Immature natural killer cell (primary cell): ENCODE data around the gene GNA12. TPM values are rescaled to one million over a fixed set of nuclear protein-coding genes. Genes with fewer than 3 reads are reported as not detected.
A peak's percentile ranks its signal among the peaks of the same experiment; 100 is the strongest.
"Not testable (repeated sequence)": the region's sequence is repeated elsewhere in the genome, so short reads cannot be mapped to it uniquely, and the experiment has no call there.

Source experiments
- DNase-seq, 3 donors: peaks; one replicate each; pipeline ENCODE4 v3.0.0; 2022; ENCODE audit warnings: mixed read lengths in 1 of 3
- H3K27ac Mint-ChIP-seq, 6 donors: one replicate each; pipeline ENCODE4 v1.8.0; 2020; ENCODE audit warnings: mixed read lengths in 6 of 6, mild to moderate bottlenecking in 5 of 6, inconsistent platforms in 4 of 6, moderate library complexity in 3 of 6
- H3K27me3 Mint-ChIP-seq, 3 donors: one replicate each; pipeline ENCODE4 v1.8.0; 2020 to 2021; ENCODE audit warnings: low read depth in 3 of 3, mild to moderate bottlenecking in 3 of 3, mixed read lengths in 3 of 3, moderate library complexity in 3 of 3, inconsistent platforms in 1 of 3
- H3K36me3 Mint-ChIP-seq, 3 donors: one replicate each; pipeline ENCODE4 v1.8.0; 2020; ENCODE audit warnings: mixed read lengths in 3 of 3, inconsistent platforms in 2 of 3, mild to moderate bottlenecking in 2 of 3
- H3K4me1 Mint-ChIP-seq, 2 donors: one replicate each; pipeline ENCODE4 v1.8.0; 2020; ENCODE audit warnings: inconsistent platforms in 2 of 2, mild to moderate bottlenecking in 2 of 2, mixed read lengths in 2 of 2, moderate library complexity in 1 of 2
- H3K4me3 Mint-ChIP-seq, 5 donors: one replicate each; pipeline ENCODE4 v1.8.0; 2020; ENCODE audit warnings: mild to moderate bottlenecking in 5 of 5, mixed read lengths in 5 of 5, inconsistent platforms in 3 of 5, moderate library complexity in 3 of 5
- H3K9me3 Mint-ChIP-seq, 6 donors: one replicate each; pipeline ENCODE4 v1.8.0; 2020; ENCODE audit warnings: mild to moderate bottlenecking in 6 of 6, mixed read lengths in 6 of 6, inconsistent platforms in 4 of 6, moderate library complexity in 3 of 6
- polyA plus RNA-seq, 3 donors: library from polyadenylated mRNA; unstranded; fragments of 300-500 nt; fragmentation: Illumina TruSeq; gene quantifications; one replicate each; pipeline ENCODE4 v1.2.3, GENCODE V29; 2021

GNA12 gene
- polyA plus RNA-seq, 3 donors from 2014 or later: 4.7 to 6.1 (median 4.8) TPM

GRCh38 chr7:2757904-2758672 lies 86.0 kb downstream of the GNA12 start:
- DNase-seq: peak in 1 of 3 donors; percentile 10
- Mint-ChIP-seq H3K4me1 (peaks cover 26 to 35% of the 10 kb centered on the region in 2 donors), H3K9me3 (no peaks in the 10 kb centered on the region), H3K27me3 (peaks cover 0 to 3% (median 0%) of the 10 kb centered on the region in 3 donors), H3K36me3 (peaks cover 6 to 20% (median 6%) of the 10 kb centered on the region in 3 donors), H3K27ac (peak overlapping the region in 2 of 6 donors; percentile 20 to 47), H3K4me3 (peak overlapping the region in 1 of 5 donors; percentile 30)

- H3K4me3 Mint-ChIP-seq: no peak overlapping the region
- H3K9me3 Mint-ChIP-seq: no peaks in the 10 kb centered on the region
- peaks cover 0 to 3% (median 0%) of the 10 kb centered on the region in 3 donors for H3K27me3 Mint-ChIP-seq
- H3K27ac Mint-ChIP-seq: no peak overlapping the region
- DNase-seq: no peak
- H3K36me3 Mint-ChIP-seq: peaks cover 6 to 19% (median 6%) of the 10 kb centered on the region in 3 donors
- H3K4me1 Mint-ChIP-seq: peaks cover 26 to 35% of the 10 kb centered on the region in 2 donors
Observed at GRCh38 chr7:2757361-2757903, 86.7 kb downstream of the GNA12 start.

- no peaks in the 10 kb centered on the region for H3K9me3 Mint-ChIP-seq
- peaks cover 6 to 13% (median 6%) of the 10 kb centered on the region in 3 donors for H3K36me3 Mint-ChIP-seq
- H3K4me3 Mint-ChIP-seq: no peak overlapping the region
- peaks cover 19 to 28% of the 10 kb centered on the region in 2 donors for H3K4me1 Mint-ChIP-seq
- no peak overlapping the region for H3K27ac Mint-ChIP-seq
- H3K27me3 Mint-ChIP-seq: peaks cover 0 to 1% (median 0%) of the 10 kb centered on the region in 3 donors
- no peak for DNase-seq
Observed at GRCh38 chr7:2755531-2755930, 88.6 kb downstream of the GNA12 start.

GRCh38 chr7:2754912-2755311 lies 89.2 kb downstream of the GNA12 start:
- Mint-ChIP-seq H3K36me3 (peaks cover 6 to 13% (median 6%) of the 10 kb centered on the region in 3 donors), H3K27me3 (peaks cover 0 to 1% (median 0%) of the 10 kb centered on the region in 3 donors), H3K4me1 (peaks cover 13 to 22% of the 10 kb centered on the region in 2 donors), H3K27ac (no peak overlapping the region), H3K9me3 (no peaks in the 10 kb centered on the region), H3K4me3 (no peak overlapping the region)
- no peak for DNase-seq

- no peak overlapping the region for H3K4me3 Mint-ChIP-seq
- H3K27me3 Mint-ChIP-seq: peaks cover 0 to 1% (median 0%) of the 10 kb centered on the region in 3 donors
- H3K27ac Mint-ChIP-seq: no peak overlapping the region
- peaks cover 6 to 14% of the 10 kb centered on the region in 2 donors for H3K4me1 Mint-ChIP-seq
- peaks cover 6 to 8% (median 6%) of the 10 kb centered on the region in 3 donors for H3K36me3 Mint-ChIP-seq
- no peaks in the 10 kb centered on the region for H3K9me3 Mint-ChIP-seq
- no peak for DNase-seq
Observed at GRCh38 chr7:2754086-2754485, 90.0 kb downstream of the GNA12 start.

GRCh38 chr7:2753148-2753547 lies 91.0 kb downstream of the GNA12 start:
- H3K27ac Mint-ChIP-seq: no peak overlapping the region
- H3K9me3 Mint-ChIP-seq: no peaks in the 10 kb centered on the region

GRCh38 chr7:2751086-2751485 lies 93.0 kb downstream of the GNA12 start:
- DNase-seq: no peak
- H3K9me3 Mint-ChIP-seq: no peaks in the 10 kb centered on the region
- no peak overlapping the region for H3K4me3 Mint-ChIP-seq
- no peaks in the 10 kb centered on the region for H3K4me1 Mint-ChIP-seq
- no peaks in the 10 kb centered on the region for H3K27me3 Mint-ChIP-seq
- peaks cover 6 to 8% (median 6%) of the 10 kb centered on the region in 3 donors for H3K36me3 Mint-ChIP-seq
- no peak overlapping the region for H3K27ac Mint-ChIP-seq

More at GRCh38 chr7:2753148-2753547, 91.0 kb downstream of the GNA12 start:
- peaks cover 2 to 5% of the 10 kb centered on the region in 2 donors for H3K4me1 Mint-ChIP-seq
- H3K27me3 Mint-ChIP-seq: peaks cover 0 to 1% (median 0%) of the 10 kb centered on the region in 3 donors
- no peak overlapping the region for H3K4me3 Mint-ChIP-seq
- peaks cover 6 to 8% (median 6%) of the 10 kb centered on the region in 3 donors for H3K36me3 Mint-ChIP-seq
- DNase-seq: no peak

- Mint-ChIP-seq H3K27ac (no peak overlapping the region), H3K36me3 (peaks cover 0 to under 1% (median 0%) of the 10 kb centered on the region in 3 donors), H3K27me3 (no peaks in the 10 kb centered on the region), H3K4me1 (no peaks in the 10 kb centered on the region), H3K9me3 (no peaks in the 10 kb centered on the region), H3K4me3 (no peak overlapping the region)
- DNase-seq: no peak
Observed at GRCh38 chr7:2750004-2750407, 94.1 kb downstream of the GNA12 start.

- H3K27ac Mint-ChIP-seq, H3K36me3 Mint-ChIP-seq, H3K9me3 Mint-ChIP-seq, H3K27me3 Mint-ChIP-seq, H3K4me1 Mint-ChIP-seq, H3K4me3 Mint-ChIP-seq, DNase-seq: not testable (repeated sequence)
Observed at GRCh38 chr7:2748684-2749083, 95.4 kb downstream of the GNA12 start.

GRCh38 chr7:2743523-2744185 lies 100.5 kb downstream of the GNA12 start:
- not testable (repeated sequence) for DNase-seq, H3K4me3 Mint-ChIP-seq, H3K36me3 Mint-ChIP-seq, H3K27me3 Mint-ChIP-seq, H3K4me1 Mint-ChIP-seq, H3K9me3 Mint-ChIP-seq, H3K27ac Mint-ChIP-seq

- Mint-ChIP-seq H3K4me3 (no peak overlapping the region), H3K9me3 (no peaks in the 10 kb centered on the region), H3K36me3 (peaks cover 0 to 3% (median 0%) of the 10 kb centered on the region in 3 donors), H3K27ac (no peak overlapping the region), H3K27me3 (peaks cover 2 to 8% (median 3%) of the 10 kb centered on the region in 3 donors), H3K4me1 (peaks cover 18 to 25% of the 10 kb centered on the region in 2 donors)
- DNase-seq: no peak
Observed at GRCh38 chr7:2738766-2739549, 105.2 kb downstream of the GNA12 start.

GRCh38 chr7:2737771-2738540 lies 106.2 kb downstream of the GNA12 start:
- DNase-seq: no peak
- Mint-ChIP-seq H3K9me3 (no peaks in the 10 kb centered on the region), H3K27me3 (peaks cover 2 to 8% (median 3%) of the 10 kb centered on the region in 3 donors), H3K27ac (peak overlapping the region in 1 of 6 donors; percentile 15), H3K36me3 (peaks cover 0 to 4% (median 0%) of the 10 kb centered on the region in 3 donors), H3K4me1 (peaks cover 24 to 34% of the 10 kb centered on the region in 2 donors), H3K4me3 (no peak overlapping the region)
